Superior temporal gyrus (tissue), 1 donor: Measurements from ENCODE around the gene TMPRSS13.
A peak's percentile ranks its signal among the peaks of the same experiment; 100 is the strongest.

Source experiments
- DNase-seq: peaks from one replicate; pipeline ENCODE4 v3.0.0-alpha.2; 2016; ENCODE audit errors: extremely low spot score

TMPRSS13 gene

DNA sequence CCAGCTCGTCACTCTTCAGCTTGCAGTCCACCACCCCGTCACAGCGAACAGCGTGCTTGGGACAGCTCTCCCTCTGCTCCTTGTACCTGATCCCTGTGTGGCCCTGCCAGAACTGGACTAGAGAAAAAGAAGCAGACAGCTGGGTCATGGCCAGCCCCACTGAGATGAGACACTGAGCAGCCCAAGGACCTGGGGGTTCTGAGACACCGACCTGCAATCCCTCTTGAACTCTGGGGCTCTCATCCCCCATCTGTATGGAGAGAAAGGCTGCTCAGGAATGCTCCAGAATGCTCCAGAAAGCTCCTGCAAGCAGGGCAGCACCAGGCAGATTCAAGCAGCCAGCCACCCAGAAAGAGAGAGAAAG, 14.8 kb downstream of the TMPRSS13 start:
- no peak for DNase-seq

DNA sequence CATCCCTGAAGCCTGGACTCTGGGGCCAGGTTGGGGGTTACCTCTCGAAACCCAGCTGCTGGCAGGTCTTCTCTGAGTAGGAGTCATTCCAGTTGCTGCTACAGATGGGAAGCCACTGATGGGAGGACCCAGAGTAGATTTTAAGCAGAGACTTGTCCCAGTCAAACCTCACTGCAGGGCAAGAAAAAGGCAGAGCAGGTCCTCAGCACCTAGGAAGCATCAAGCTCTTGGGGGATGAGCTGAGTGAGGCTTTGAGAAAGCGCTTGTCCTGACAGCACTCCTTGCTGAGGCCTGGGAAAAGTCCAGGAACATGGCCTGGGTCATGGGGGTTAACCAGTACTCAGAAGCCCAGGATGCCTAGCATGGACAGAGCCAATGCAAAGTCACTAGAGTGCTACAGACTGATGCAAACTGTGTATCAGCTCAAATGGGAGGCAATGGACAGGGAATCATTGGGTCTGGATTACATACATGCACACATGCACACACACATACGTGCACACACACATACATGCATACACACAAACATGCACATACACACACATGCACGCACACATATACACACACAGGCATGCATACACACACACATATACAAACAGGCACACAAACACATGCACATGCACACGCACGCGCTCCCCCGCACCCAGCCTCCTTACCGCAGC, 15.3 kb downstream of the TMPRSS13 start:
- DNase-seq: no peak

DNA sequence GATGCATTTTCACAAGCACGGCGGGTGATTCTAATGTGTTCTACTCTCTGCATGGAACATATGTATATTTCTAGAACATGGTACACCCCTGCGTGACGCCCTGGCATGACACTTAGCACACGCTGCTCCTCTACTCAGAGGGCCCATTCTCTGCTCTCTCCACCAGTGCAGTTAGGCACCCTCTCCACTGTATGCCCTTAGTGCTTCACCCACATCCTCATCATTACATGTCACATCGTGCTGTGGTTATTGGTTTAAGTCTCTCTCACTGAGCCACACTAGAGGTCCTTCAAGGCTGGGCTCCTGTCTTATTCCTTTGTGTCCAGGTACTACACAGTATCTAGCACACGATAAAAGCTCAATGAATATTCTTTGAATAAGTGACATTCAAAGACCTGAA, 16.7 kb downstream of the TMPRSS13 start:
- DNase-seq: no peak

DNA sequence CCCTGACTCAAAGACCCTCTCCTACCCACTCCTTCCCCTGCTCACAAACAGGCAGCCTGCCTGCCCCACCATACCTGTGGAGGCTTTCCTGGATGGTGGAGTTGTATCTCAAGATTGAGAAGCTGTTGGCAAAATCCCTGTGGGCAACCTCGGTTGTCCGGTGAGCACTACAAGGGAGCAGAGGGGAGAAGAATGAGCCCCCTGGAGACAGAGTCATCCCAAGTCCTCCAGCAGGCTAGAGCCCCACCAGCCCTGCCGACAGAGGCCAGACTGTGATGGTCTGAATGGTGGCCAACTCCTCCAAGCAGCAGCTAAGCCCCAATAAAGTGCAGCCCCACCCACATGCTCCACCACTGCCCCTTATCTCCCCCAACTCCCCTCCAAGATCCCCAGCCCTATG, 17.5 kb downstream of the TMPRSS13 start:
- DNase-seq: no peak

DNA sequence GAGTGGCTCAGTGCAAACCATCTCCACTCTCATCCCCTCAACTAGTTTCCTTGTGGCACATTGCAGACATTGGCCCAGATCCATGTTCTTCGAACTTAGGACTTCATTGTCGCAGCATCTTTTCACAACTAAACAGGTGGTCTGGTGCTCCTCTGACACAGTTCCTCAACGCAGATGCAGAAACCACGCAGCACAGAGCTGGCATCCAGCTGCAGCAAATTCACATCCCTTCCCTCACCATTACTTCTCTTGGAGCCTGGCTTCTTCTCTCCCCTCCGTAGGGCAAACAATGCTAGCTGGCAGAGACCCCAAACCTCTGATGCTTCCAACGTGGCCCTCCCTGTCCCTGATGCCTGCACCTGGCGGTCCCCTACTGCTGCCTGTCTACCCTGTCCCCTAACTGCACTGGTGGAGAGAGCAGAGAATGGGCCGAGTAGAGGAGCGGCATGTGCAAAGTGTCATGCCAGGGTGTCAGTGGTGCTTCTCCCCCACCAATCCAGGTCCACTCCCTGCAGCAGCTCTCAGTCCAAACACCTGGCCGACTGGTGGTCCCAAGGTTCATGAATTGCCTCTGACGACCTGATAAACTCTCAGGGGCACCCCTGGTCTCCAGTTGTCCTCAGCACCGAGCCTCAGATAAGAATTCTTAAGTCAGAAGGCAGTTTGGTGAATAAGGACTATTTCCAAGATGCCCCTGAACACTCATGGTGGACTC, 18.1 kb downstream of the TMPRSS13 start:
- DNase-seq: no peak

DNA sequence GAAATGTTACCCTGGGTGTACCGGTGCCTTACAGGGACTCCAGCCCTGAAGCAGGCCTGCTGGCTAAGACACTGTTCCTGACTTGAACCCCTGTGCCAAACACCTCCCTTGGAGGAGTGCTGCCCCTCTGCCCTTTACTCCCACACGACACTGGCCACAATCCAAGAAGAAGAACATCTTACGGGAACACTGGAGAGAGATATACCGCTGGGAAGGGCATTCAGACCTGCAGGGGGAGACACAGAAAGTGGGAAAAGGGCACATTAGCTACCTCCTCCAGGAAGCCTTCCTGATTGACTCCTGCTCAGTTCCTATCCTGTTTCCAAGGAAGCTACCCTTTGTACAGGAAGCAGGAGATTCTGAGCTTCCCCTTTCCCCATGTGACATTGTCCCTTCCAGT, 18.7 kb downstream of the TMPRSS13 start:
- no peak for DNase-seq

DNA sequence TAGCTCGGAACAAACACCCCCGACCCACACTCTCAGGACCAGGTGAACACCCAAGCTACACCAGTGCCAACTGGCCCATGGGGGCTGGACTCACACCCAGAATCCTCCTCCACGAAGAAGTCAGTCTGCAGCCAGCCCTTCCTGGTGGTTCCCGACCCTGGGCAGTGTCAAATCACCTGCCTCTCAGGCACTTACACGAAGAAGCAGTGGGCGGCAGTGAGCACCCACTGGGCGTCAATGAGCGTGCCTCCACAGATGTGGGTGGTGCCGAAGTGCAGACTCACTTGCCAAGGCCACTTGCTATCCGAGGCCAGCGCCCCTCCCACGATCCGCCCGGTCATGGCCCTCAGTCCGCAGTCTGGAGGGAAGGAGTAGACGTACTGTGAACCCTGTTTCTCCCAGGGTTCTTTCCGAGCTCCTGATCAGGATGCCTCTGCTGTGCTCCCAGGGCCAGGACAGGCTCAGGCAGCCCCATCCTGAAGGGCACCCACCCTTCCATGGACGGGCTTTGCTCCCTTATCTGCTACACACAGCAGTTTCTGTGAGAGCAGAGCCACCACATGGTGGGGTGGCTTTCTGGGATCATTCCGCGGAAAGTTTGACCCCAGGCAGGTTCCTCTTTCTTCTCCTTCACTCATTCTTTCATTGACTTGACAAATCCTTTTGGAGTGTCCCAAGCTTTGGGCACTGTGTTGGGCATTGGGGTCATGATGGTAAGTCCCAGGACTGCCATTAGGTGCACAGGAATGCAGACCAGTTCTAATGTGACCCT, 19.4 kb downstream of the TMPRSS13 start:
- no peak for DNase-seq

DNA sequence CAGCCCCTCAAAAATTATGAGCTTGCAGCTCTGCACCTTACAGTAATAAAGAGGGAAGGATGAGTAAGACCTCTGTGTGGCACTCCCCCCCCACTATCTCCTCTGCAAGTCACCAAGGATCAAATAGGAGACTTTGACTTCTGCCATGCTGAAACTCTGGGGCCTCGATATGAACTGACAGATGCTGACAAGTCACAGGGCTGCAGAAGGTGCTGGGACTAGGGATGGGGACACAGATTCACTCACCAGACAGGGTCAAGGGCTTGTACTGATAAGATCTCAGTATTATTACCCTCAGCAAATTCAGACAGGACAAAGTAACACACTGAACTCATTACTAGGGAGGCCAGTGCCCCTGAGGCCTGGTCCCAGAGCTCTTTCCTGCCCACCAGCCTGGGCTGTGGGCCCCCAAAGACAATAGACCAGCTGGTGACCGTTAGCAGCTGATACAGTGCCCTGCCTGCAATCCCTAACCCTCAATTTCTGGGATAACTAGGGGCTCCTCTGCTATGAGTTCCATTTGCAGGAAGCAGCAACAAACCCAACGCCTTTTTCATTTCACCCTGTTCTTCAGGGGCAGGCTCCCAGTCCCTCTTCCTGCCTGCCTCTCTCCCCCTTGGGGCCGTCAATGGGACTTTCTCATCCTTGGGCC, 20.1 kb downstream of the TMPRSS13 start:
- DNase-seq: no peak

DNA sequence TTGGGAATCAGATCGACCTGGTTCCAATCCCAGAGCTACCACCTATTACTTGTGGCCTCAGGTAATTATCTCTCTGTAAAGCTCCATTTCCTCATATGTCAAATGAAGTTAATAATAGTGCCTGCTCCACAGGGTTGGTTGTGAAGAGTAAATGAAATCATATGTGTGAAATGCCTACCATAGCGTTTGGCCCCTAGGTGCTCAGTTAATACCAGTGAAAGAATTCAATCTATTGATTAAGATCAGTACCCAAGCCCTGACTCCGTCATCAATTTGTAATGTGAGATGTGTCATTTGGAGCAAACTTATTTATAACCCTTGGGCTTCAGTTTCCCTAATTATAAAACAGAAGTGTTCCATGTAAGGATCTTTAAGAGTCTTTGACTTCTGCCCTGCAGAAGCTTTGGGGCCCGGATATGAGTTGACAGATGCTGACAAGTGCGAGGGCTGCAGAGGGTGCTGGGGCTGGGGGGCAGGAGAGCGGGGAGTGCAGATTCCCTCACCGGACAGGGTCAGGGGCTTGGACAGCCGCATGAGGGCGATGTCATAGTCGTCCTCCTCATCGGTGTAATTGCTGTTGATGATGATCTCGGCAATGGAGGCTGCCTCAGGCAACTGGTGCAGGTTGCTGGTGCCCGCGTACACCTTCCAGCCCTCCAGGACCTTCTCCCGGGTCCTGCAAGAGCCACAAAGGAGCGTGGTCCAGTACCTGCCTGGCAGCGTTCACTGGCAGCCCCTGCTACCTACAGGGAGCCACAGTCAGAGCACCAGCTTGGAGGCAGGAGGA, 20.9 kb downstream of the TMPRSS13 start:
- DNase-seq: no peak

DNA sequence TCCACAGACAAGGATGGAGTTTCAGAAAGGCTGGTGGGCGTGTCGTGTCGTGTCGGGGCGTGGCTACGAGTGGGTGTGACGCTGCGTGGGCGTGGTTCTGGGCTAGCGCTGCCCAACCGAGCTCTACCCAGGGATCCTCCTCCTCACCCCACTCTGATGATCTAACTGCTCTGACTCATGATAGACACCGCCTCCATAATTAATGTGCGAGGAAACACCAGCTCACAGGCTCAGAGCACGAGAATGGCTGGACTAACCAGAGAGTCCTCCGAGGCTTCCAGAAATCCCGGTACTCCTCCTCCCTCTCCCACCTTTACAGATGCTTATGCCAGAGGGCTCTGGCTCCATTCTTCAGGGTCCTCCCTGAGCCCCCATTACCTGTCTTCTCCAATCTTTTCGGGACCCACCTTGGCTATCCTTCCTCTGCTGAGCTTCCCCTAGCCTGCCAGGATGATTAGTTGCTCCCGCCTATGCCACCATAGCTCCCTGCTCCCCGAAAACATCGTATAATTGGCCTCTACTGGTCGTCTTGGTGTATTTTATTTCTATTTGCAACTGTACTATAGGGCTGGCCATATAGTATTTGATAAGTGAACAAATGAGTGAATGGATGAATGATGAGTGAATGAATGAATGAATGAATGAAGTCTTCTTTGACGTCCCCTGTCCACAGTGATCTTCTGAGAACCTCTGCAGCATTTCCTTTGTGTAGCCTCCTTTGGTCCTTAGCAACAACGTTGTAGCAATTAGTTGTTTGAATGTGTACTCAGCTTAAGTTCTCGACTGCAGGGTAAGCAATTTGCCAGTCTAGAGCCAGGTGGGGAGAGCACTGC, 21.7 kb downstream of the TMPRSS13 start:
- peak; percentile 86 for DNase-seq

DNA sequence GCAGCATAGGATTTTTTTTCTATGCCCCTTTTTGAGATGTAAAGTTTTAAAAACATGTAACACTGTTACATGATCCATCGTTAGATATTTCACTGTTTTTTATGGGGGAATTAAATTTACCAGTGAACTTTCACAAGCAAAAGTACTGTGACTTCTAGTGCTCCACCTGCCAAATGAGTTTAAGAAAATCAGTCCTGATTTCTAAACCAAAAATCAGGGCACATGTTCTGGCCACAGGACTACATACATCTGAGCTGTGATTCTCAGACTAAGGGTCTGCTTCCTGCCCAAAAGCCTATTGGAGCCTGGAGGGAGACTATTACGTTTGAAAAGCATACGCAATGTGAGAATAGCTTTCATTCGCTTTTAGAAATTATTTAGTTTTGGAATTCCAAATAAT, 22.5 kb downstream of the TMPRSS13 start:
- DNase-seq: no peak

DNA sequence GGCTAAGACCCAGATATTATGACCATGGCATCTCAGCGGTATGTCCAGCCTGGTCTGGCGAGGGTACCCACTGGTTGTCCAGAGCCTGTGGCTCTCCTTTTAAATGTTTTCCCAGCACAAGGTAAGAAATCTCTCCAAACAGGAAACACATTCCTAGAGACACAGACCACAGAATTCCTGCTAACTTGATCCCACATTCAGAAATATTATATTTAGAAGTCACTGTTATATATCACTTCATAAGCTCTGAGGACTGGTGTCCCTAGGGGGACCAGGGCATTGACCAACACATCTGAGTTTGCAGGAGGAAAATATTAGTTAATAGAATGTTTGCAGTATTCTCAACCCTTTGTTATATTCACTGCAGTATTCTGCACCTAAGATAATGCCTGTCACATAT, 23.1 kb downstream of the TMPRSS13 start:
- no peak for DNase-seq

DNA sequence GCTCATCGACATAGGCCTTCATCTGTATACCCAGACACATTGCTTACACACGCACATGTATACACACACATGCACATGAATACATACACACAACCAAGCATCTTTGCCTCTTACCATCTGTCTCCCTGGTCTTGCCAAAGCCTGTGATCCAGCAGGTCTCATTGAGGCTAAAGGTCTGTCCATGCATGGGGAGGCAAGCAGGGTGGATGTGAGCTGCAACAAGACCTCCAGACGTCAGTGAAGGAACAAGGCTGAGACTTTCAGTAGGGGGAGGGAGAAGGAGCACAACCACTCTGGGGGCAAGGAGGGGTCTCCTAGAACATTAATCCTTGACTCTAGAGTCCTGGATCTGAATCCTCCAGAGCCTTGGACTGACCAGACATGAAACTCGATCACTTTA, 23.7 kb downstream of the TMPRSS13 start:
- no peak for DNase-seq

DNA sequence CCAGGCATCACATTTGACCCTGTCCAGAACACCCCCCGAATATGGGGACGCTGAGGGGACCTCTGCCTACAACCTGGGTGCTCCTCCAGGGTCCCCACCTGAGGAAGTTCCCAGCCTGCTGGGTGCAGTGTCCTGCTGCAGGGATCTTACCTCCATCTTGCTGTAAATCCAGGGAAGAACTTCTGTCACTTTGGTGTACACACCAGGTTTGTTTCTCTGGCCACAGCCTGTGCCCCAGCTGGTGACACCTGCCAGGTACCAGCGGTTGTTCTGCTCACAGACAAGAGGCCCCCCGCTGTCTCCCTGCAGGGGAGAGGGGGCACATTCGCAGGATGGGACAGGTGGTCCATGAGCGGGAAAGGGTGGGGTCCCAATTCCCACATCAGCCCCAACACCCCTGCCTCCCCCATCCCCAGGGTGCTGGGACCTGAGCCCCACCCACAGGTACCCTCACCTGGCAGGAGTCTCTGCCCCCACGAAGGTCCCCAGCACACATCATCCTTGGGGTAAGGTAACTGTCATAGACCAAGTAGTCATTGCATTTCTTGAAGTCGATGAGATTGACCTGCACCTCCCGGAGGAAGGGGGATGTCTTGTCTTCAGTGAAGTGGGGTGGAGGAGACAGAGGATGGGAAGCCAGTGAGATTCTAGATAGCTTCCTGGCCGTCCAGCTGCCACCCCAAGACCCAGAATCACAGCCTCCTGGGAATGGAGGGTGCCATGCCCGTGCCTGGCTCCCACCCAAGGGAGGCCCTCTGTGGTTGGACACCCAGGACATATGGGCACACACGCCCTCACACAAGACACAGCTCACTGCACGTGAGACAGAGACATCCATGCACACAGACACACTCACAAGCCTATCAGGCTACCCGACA, 25.5 kb downstream of the TMPRSS13 start:
- DNase-seq: no peak

DNA sequence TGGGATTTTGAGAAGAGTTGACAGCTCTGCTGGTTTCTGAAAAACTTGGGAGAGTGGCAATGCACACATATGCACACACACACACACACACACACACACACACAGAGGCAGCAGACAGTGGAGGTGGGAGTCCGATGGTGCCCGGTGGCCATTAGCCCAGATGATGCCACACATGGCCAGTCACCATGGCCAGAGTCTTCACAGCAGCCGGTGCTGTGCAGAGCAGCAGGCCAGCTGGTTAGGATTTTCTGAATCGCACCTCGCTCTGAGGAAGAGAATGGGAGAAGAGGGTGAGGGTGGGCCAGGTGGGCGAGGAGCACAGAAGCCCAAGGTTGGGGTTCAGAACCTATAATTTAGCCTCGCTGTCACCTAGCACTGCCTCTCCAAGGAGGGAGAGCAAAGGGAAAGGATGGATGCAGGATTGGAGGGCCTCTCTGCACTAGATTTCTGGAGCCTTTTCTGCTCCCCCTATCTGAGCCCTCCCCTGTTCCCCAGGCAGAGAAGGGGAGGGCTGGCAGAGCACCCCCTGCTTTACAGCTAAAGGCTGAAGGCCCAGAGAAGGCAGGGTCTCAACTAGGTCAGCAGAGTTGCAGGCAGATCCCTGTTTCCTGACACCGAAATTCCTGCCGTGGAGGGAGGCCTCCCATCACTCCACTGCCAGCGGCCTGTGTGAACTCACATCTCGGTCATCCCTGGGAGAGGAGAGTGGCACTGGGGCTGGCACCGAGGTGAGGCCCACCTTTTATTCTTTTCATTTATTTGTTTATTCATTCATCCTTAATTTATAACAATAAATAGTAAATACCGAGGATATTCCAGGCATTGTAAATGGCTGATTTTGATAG, 27.0 kb downstream of the TMPRSS13 start:
- DNase-seq: no peak

DNA sequence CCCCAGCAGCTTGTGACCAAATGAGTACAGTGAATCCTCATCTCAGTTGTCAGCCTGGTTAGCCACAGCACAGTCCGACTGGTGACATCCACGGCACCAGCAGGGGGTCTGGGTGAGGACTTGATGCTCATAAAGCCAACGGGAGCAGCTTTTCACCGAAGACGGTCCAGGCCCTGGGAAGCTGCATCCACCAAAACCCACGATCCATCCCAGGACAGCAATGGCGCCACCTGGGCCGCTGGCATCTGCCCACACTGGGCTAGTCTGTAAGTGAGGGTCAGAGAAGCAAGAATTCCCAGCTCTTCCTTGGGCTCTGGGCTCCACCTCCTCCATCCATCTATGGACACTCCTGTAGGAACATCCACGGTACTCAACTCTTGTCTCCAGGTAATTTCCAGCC, 27.6 kb downstream of the TMPRSS13 start:
- no peak for DNase-seq

DNA sequence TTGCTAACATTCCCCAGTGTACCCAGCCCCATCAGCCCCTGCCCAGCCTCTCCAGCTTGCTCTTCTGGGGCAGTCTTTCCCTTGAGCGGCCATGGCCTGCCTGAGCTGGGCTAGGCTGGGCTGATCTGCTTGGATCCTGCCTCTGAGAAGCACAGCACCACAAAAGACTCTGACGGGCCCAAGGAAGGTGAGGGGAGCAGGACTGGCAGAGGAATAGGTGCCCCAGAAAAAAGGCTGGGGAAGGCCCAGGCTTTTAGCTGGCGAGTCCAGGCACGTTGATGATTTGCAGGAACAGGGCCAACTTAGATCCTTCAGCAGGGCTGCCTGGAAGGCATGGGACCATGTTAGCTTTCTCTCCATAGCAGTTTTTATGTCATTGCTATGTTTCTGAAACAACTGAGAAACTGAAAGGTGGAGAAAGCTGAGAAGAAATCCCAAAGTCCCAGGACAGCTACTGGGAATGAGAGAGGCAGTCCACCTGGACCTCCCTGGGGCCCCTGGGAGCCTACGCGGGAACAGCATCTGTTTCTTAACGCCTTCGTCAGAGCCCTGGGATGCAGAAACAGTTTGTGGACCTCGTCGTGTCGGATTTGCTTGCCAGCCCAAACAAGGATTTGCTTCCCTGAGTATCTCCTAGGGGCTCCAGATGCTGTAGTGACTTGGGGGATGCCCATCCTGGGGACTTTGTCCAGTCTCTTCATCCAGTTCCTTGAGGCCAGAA, 28.3 kb downstream of the TMPRSS13 start:
- no peak for DNase-seq

DNA sequence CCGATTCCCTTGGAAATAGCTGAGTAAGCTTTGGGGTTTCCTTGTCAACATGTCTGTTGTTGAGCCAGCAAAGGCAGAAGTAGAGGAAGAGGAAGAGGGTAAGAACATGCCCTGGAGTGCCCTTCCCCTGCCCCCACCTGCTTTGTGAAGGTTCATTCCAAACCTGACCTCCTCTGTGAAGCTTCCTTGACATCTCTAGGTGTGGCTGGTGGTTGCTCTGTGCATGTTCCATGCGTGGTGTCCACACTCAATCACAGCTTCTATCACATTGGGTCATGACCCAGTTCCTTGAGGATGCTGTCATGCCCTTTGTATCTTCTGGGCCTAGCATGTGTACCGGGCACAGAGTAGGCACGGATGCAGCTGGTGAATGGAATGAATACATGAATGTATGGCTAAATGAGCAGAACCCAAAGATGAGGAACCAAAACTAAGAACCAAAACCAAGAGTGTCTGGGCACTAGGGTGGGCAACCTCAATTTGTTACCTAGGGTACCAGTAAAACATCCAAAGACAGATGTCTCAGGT, 29.0 kb downstream of the TMPRSS13 start:
- DNase-seq: no peak
